Measurements from ENCODE around the gene DGUOK.

Gene DGUOK

DNA sequence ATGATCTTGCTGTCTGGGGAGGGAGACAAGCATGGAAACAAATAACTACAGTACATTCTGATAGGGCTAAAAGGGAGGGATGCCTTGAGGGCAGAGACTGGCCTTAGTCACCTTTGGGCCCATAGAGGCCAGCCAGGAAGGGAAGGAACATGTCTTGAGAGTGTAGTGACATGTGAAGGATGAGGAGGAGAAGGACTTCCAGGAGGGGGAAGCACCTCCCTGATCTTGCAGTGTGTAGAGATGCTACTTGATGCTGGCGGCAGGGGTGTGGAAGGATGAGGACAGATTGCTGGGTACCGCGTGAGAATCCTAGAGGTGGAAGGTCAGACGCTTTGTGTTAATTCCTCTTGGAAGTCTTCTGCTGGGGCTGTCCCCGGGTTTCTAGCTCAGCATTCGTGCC is 71.1 kb downstream of the DGUOK start:
- DNase-seq (ENCODE audit: low read depth in 2 of 2) = no peak

DNA sequence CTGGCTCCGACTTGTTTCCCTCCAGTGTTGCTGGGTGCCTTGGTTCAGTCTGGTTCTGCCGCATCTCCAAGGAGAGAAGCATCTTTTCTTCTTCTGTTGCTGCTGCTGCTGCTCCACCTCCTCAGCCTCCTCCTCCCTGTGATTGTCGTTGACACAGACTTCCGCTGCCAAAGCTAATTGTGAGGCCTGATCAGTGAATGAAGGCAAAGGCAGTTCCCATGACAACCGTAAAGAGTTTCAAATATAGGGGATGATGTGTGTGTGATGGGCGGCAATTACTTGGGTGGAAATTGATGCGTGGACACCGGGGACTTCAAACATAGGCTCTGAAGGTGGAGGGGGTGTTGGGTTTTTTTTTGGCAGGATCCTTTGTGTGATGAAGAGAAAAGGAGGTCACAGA is 71.8 kb downstream of the DGUOK start:
- no peak for DNase-seq (ENCODE audit: low read depth in 2 of 2)

- no peak for DNase-seq (ENCODE audit: low read depth in 2 of 2)
Measured at GRCh38 chr2:73998933-73999332, 72.3 kb downstream of the DGUOK start.

- no peak for DNase-seq (ENCODE audit: low read depth in 2 of 2)
Measured at GRCh38 chr2:73999881-74000597, 73.4 kb downstream of the DGUOK start.

- no peak for DNase-seq (ENCODE audit: low read depth in 2 of 2)
Measured at GRCh38 chr2:74000666-74001065, 74.0 kb downstream of the DGUOK start.

- no peak for DNase-seq (ENCODE audit: low read depth in 2 of 2)
Measured at GRCh38 chr2:74001121-74001520, 74.4 kb downstream of the DGUOK start.

GRCh38 chr2:74001781-74002504 is 75.3 kb downstream of the DGUOK start:
- no peak for DNase-seq (ENCODE audit: low read depth in 2 of 2)

DNA sequence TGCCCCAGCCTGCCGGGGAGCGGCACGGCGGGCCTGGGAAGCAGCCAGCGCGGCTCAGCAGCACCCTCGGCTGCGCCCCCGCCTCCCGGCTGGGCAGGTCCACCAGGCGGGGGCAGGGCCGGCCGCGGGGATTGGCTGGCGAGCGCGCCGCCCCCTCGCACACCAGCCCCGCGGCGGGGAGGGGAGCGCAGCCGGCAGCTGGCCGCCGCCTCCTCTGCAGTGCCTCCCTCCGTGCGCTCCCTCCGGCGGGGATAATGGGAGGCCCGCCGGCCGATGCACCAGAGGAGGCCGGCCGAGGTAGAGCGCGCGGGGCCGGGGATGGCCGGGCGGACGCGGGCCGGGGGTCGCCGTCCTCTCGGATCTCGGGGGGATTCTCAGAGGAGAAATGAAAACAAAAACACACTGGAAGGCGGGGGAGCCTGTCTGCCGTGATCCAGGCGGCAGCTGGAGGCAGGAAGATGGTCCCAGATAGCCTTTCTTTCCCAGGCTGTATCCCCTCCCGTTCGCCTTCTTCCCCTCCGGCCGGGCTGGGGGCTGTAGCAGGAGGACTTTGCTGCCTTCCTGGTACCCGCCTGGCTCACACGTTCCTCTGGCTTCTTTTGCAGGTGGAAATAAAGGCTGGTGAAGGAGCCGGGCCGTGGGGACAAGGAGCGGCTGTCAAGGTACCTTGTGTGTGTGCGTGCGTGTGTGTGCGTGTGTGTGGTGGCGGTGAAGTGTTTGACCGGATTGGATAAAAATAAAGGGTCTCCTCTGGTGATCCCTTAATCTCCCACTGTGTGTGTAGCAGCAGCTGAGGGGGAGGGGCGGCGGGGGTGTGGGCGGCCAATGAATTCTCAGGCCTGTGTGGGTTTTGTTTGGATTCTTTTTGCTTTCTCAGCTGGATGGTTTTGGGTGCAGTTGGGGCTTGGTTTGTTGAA is 76.1 kb downstream of the DGUOK start:
- peak in 1 of 2 donors; percentile 65 for DNase-seq (ENCODE audit: low read depth in 2 of 2)

DNA sequence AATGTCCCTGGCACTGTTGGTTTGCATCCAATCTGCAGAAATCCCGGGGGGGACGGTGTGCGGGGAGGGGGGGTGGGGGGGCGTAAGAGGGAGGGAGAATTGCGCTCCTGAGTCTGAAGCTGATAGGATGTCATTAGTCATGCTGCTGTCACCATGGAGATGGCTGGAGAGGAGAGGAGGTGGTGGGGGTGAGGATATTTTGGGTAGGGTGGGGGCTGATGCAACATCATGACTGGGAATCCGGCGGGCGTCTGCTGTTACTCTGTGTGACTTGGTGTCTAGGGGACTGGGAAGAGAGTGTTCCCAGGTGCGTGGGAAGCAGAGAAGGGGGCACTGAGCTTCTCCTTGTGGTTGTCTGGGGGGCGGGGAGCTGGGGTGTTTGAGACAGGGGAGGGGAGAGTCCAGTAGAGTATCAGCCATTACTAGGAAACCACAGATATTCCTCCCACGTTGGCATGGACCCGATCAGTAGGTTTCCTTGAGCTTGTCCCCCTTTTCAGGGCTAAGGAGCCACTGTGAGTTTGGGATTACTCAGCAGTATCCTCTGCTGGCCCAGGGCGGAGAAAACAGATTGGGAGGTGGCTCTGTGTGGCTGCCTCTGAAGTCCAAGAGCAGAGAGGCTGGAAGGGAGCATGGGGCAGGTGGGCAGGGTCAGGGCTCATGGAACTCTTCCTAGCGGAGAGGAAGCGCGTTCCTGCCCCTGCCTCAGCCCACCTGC is 77.0 kb downstream of the DGUOK start:
- no peak for DNase-seq (ENCODE audit: low read depth in 2 of 2)

DNA sequence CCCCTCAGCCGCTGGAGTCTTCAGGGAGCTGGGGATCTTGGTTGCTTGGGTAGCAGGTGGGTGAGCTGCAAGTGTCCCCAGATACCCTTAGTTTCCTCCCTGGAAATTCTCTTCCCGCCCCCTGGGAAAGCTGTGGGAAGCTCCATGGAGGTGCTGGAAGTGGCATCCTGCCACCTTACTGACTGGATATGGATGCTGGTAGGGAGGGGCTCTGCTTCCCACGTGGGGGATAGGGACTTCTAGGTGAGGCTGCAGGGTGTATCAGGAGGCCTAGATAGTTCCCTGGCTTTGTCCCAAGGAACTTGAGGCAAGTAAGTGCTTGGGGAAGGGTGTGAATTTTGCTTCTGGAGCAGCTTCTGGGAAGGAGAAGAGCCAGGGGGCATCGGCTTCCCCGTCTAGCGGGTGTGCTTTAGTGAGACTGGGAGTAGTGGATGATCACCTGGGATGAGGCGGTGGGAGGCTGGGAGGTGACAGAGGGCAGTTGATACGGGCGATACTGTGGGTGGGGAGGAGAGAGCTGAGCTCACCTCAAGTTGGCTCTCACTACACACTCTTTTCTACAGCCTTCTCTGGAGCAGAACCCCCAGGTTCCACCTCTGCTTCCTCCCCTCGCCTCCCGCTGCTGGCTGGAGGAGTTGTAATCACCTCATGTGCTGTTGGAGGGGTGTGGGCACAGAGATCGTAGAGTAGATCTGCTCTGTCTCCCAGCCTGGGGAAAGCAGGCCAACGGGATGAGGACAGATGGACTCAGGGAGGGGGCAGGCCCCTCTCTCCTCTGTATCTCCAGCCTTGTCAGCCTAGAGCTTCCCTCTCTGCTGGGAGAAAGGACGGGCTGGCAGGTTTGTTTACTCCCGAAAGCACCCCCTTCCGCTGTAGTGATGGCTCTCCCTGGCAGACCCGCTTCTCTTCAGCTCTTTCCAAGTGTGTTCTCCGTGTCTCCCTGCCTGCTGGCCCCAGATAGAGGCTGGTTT is 77.8 kb downstream of the DGUOK start:
- DNase-seq (ENCODE audit: low read depth in 2 of 2) = no peak

DNA sequence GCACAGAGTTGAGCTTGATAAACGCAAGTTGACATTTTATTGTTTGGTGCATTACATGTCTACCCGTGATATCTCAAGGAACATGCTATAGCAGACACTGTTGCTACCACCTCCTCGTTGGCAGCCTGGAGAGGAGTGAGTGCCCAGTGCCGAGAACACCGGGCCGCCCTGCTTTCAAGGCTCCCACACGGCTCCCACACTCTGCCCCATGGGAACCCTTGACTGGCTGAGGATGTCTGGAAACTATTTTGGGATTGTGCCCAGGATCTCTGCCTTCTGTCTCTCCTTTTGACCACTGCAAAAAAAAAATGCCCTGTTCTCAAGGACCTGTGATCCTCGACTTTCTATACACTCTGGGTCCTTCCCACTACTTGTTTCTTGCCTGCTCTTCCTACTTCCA is 79.1 kb downstream of the DGUOK start:
- no peak for DNase-seq (ENCODE audit: low read depth in 2 of 2)

- DNase-seq (ENCODE audit: low read depth in 2 of 2) = no peak
Measured at GRCh38 chr2:74006459-74006858, 79.8 kb downstream of the DGUOK start.

- DNase-seq (ENCODE audit: low read depth in 2 of 2) = no peak
Measured at GRCh38 chr2:74007121-74007520, 80.4 kb downstream of the DGUOK start.

DNA sequence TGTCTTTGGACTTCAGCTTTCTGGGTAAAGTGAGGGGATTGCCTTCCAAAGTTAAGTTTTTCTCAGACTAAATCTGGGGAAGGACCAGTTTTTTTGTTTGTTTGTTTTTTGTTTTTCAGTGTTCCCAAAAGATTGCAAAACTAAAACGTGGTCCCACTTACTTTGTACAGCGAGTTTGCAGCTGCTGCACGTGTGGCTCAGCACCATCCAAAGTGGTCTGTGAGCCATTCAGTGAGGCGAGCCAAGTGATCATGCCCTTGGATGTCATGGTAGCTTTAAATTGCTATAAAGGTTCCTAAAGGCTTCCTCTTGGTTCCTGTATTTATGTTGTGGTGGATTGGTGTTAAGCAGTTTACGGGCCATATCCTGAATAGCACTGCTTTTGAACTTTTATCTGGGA is 81.0 kb downstream of the DGUOK start:
- no peak for DNase-seq (ENCODE audit: low read depth in 2 of 2)
